ENCODE measurements around the gene NAT14.

The NAT14 gene

GRCh38 chr19:55486043-55486970 is 1.3 kb downstream of the NAT14 start:
- H3K4me3 Mint-ChIP-seq = peak overlapping the region; percentile 73
- peak overlapping the region; percentile 28 for H3K27ac Mint-ChIP-seq
- no peaks in the 10 kb centered on the region for H3K4me1 Mint-ChIP-seq (ENCODE audit: low read depth)
- no peaks in the 10 kb centered on the region for H3K36me3 Mint-ChIP-seq (ENCODE audit: low read depth)
- no peaks in the 10 kb centered on the region for H3K9me3 Mint-ChIP-seq
- H3K27me3 Mint-ChIP-seq (ENCODE audit: low read depth) = no peaks in the 10 kb centered on the region

GRCh38 chr19:55486971-55487923 is 2.3 kb downstream of the NAT14 start:
- no peaks in the 10 kb centered on the region for H3K36me3 Mint-ChIP-seq (ENCODE audit: low read depth)
- H3K4me1 Mint-ChIP-seq (ENCODE audit: low read depth) = no peaks in the 10 kb centered on the region
- H3K9me3 Mint-ChIP-seq = no peaks in the 10 kb centered on the region
- peak overlapping the region; percentile 28 for H3K4me3 Mint-ChIP-seq
- no peaks in the 10 kb centered on the region for H3K27me3 Mint-ChIP-seq (ENCODE audit: low read depth)
- peak overlapping the region; percentile 15 for H3K27ac Mint-ChIP-seq

- H3K27ac Mint-ChIP-seq = peak within 1 kb of the TSS; percentile 15
- no peaks in the 10 kb centered on the region for H3K27me3 Mint-ChIP-seq (ENCODE audit: low read depth)
- no peaks in the 10 kb centered on the region for H3K36me3 Mint-ChIP-seq (ENCODE audit: low read depth)
- H3K4me3 Mint-ChIP-seq = peak within 1 kb of the TSS; percentile 28
- no peaks in the 10 kb centered on the region for H3K4me1 Mint-ChIP-seq (ENCODE audit: low read depth)
- H3K9me3 Mint-ChIP-seq = no peaks in the 10 kb centered on the region
Measured at GRCh38 chr19:55487924-55488687, 3.1 kb downstream of the NAT14 start, which contains the start of gene SSC5D. SSC5D (plus strand) TSS chr19:55488436; CDS start chr19:55488590, 154 bp downstream.

- Mint-ChIP-seq H3K36me3 (ENCODE audit: low read depth) (no peaks in the 10 kb centered on the region), H3K27ac (no peak overlapping the region), H3K9me3 (no peaks in the 10 kb centered on the region), H3K27me3 (ENCODE audit: low read depth) (no peaks in the 10 kb centered on the region), H3K4me3 (no peak overlapping the region), H3K4me1 (ENCODE audit: low read depth) (no peaks in the 10 kb centered on the region)
Measured at GRCh38 chr19:55488986-55489710, 4.2 kb downstream of the NAT14 start.

GRCh38 chr19:55489711-55490477 is 4.9 kb downstream of the NAT14 start:
- no peaks in the 10 kb centered on the region for H3K9me3 Mint-ChIP-seq
- H3K36me3 Mint-ChIP-seq (ENCODE audit: low read depth) = no peaks in the 10 kb centered on the region
- no peaks in the 10 kb centered on the region for H3K4me1 Mint-ChIP-seq (ENCODE audit: low read depth)
- H3K4me3 Mint-ChIP-seq = no peak overlapping the region
- no peaks in the 10 kb centered on the region for H3K27me3 Mint-ChIP-seq (ENCODE audit: low read depth)
- no peak overlapping the region for H3K27ac Mint-ChIP-seq

DNA sequence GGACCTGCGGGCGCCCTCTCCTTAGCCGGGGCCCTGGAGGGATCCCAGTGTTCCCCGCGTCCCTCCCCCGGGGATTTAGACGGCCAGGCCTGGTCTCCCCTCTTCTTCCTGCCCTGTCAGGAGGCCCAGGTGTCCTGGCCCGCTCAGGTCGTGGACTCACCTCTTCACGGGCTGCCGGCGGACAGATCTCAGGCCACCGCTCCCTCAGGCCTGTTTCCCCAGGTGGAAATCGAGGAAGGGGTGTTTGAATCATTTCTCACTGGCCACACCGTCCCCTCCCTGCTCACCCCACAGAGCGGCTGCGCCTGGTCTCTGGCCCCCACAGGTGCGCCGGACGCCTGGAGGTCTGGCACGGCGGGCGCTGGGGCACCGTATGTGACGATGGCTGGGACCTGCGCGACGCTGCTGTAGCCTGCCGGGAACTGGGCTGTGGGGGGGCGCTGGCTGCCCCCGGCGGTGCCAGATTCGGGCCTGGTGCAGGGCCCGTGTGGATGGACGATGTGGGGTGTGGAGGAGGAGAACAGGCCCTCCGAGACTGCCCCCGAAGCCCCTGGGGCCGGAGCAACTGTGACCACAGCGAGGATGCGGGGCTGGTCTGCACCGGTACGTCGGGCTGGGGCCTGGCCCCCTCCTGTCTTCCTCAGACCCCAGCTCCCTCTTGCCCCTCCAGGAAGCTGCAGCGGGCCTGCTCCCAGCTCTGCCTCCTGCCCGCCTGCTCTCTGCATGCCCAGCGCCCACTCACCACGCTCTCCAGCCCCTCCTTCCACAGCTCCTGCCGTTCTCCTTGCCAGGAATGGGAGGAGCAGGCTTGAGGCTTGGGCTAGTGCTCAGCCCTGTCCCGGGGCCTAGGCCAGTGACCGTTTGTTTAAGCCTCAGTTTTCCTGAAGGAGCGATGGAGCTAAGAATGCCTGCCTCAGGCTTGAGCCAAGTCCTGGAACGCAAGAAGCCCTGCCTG is 5.8 kb downstream of the NAT14 start:
- Mint-ChIP-seq H3K4me1 (ENCODE audit: low read depth) (no peaks in the 10 kb centered on the region), H3K4me3 (no peak overlapping the region), H3K9me3 (no peaks in the 10 kb centered on the region), H3K36me3 (ENCODE audit: low read depth) (no peaks in the 10 kb centered on the region), H3K27me3 (ENCODE audit: low read depth) (no peaks in the 10 kb centered on the region), H3K27ac (no peak overlapping the region)

GRCh38 chr19:55491546-55492360 is 6.8 kb downstream of the NAT14 start:
- Mint-ChIP-seq H3K27me3 (ENCODE audit: low read depth) (no peaks in the 10 kb centered on the region), H3K4me1 (ENCODE audit: low read depth) (no peaks in the 10 kb centered on the region), H3K9me3 (no peaks in the 10 kb centered on the region), H3K36me3 (ENCODE audit: low read depth) (no peaks in the 10 kb centered on the region), H3K4me3 (no peak overlapping the region), H3K27ac (no peak overlapping the region)

DNA sequence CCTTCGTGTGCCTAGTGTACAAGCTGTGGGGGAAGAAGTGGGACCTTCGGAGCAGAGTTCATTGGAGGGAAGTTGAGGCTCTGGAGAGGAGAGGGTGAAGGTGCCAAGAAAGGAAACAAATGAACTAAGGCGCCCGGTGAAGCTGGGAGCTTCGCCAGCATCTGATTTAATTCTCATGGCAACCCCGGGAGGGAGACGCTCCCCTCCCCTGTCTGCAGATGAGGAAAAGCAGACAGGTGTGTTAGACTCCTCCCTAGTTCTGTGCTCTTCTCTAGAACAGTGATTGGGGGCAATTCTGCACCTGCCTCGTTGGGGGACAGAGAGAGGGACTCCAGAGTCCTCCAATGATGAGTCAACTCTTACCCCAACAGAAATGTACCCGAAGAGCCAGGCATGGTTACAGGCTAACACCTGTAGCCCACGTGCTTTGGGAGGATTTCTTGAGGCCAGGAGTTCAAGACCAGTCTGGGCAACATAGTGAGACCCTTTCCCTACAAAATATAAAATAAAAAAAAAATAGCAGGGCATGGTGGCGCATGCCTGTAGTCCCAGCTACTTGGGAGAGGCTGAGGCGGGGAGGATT is 7.5 kb downstream of the NAT14 start:
- Mint-ChIP-seq H3K9me3 (no peaks in the 10 kb centered on the region), H3K4me1 (ENCODE audit: low read depth) (no peaks in the 10 kb centered on the region), H3K4me3 (no peak overlapping the region), H3K27ac (no peak overlapping the region), H3K36me3 (ENCODE audit: low read depth) (no peaks in the 10 kb centered on the region), H3K27me3 (ENCODE audit: low read depth) (no peaks in the 10 kb centered on the region)

- no peaks in the 10 kb centered on the region for H3K4me1 Mint-ChIP-seq (ENCODE audit: low read depth)
- H3K9me3 Mint-ChIP-seq = no peaks in the 10 kb centered on the region
- H3K27me3 Mint-ChIP-seq (ENCODE audit: low read depth) = no peaks in the 10 kb centered on the region
- H3K27ac Mint-ChIP-seq = no peak overlapping the region
- H3K36me3 Mint-ChIP-seq (ENCODE audit: low read depth) = no peaks in the 10 kb centered on the region
- no peak overlapping the region for H3K4me3 Mint-ChIP-seq
Measured at GRCh38 chr19:55493052-55493644, 8.2 kb downstream of the NAT14 start.

DNA sequence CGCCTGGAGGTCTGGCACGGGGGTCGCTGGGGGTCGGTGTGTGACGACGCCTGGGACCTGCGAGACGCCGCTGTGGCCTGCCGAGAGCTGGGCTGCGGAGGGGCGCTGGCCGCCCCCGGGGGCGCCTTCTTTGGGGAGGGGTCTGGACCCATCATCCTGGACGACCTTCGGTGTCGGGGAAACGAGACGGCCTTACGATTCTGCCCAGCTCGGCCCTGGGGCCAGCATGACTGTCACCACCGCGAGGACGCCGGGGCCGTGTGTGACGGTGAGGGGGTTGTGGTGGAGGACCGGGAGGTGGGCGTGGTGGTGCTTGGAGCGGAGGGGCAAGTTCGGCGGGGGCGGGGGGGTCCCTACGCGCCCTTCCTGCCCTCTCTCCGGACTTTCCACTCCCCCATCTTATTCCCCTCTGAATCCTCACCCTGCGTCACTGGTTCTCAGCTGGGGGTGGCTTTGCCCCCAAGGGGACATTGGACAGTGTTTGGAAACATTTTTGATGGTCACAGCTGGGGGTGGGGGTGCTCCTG is 8.7 kb downstream of the NAT14 start:
- H3K27me3 Mint-ChIP-seq (ENCODE audit: low read depth) = no peaks in the 10 kb centered on the region
- no peaks in the 10 kb centered on the region for H3K4me1 Mint-ChIP-seq (ENCODE audit: low read depth)
- no peaks in the 10 kb centered on the region for H3K36me3 Mint-ChIP-seq (ENCODE audit: low read depth)
- H3K9me3 Mint-ChIP-seq = no peaks in the 10 kb centered on the region
- H3K4me3 Mint-ChIP-seq = no peak overlapping the region
- H3K27ac Mint-ChIP-seq = no peak overlapping the region

- H3K9me3 Mint-ChIP-seq = no peaks in the 10 kb centered on the region
- no peak overlapping the region for H3K4me3 Mint-ChIP-seq
Measured at GRCh38 chr19:55494172-55494761, 9.3 kb downstream of the NAT14 start.

More at GRCh38 chr19:55494172-55494761, 9.3 kb downstream of the NAT14 start:
- H3K27me3 Mint-ChIP-seq (ENCODE audit: low read depth) = no peaks in the 10 kb centered on the region
- no peaks in the 10 kb centered on the region for H3K4me1 Mint-ChIP-seq (ENCODE audit: low read depth)
- no peak overlapping the region for H3K27ac Mint-ChIP-seq
- no peaks in the 10 kb centered on the region for H3K36me3 Mint-ChIP-seq (ENCODE audit: low read depth)
